GM12878 (cell line): ENCODE measurements around the gene ATP10D.

ENCODE experiments used
- CBX3 ChIP-seq: fragments of 200-600 bp; sonication (generic); IDR thresholded peaks from 2 replicates; pipeline ENCODE4 v1.6.1; 2016; ENCODE audit warnings: low read depth, borderline replicate concordance
- GATAD2B ChIP-seq: fragments of 450-650 bp; conservative IDR thresholded peaks from 2 replicates; pipeline ENCODE4 v1.6.1; 2017; ENCODE audit warnings: low read depth, mild to moderate bottlenecking, moderate library complexity
- MYC ChIP-seq: IDR thresholded peaks from 2 replicates; pipeline ENCODE4 v1.6.1; 2011; ENCODE audit warnings: mild to moderate bottlenecking, low read length, moderate library complexity, inconsistent platforms; ENCODE audit not compliant: insufficient read depth, insufficient replicate concordance, insufficient read length, severe bottlenecking
- POLR2A ChIP-seq: IDR thresholded peaks from 2 replicates; pipeline ENCODE4 v1.6.1; 2011; ENCODE audit warnings: low read depth, mild to moderate bottlenecking, low read length
- POLR2AphosphoS5 ChIP-seq: IDR thresholded peaks from 2 replicates; pipeline ENCODE4 v1.6.1; 2011; ENCODE audit warnings: mild to moderate bottlenecking, low read length, inconsistent platforms
- SUZ12 ChIP-seq: fragments of 200-600 bp; sonication (generic); IDR thresholded peaks from one replicate; pipeline ENCODE4 v1.6.1; 2018; ENCODE audit warnings: antibody characterized with exemption, mild to moderate bottlenecking; ENCODE audit not compliant: unreplicated experiment
- TF ChIP-seq, protein P1 (sequence below), 3 experiments: IDR thresholded peaks in 2 of 3; conservative IDR thresholded peaks in 1 of 3; 2 replicates each; pipeline ENCODE4 v1.5.1; 2011; ENCODE audit warnings: low read depth in 3 of 3, low read length in 3 of 3, mild to moderate bottlenecking in 3 of 3, control low read depth in 2 of 3, moderate library complexity in 2 of 3, inconsistent platforms in 1 of 3, mixed read lengths in 1 of 3; ENCODE audit not compliant: control insufficient read depth in 2 of 3, insufficient read depth in 1 of 3; ENCODE audit errors: extremely low read depth in 1 of 3

- no peak for TF ChIP-seq CBX3
- TF ChIP-seq POLR2A: no peak
- no peak for TF ChIP-seq MYC
- TF ChIP-seq, protein P1, sequence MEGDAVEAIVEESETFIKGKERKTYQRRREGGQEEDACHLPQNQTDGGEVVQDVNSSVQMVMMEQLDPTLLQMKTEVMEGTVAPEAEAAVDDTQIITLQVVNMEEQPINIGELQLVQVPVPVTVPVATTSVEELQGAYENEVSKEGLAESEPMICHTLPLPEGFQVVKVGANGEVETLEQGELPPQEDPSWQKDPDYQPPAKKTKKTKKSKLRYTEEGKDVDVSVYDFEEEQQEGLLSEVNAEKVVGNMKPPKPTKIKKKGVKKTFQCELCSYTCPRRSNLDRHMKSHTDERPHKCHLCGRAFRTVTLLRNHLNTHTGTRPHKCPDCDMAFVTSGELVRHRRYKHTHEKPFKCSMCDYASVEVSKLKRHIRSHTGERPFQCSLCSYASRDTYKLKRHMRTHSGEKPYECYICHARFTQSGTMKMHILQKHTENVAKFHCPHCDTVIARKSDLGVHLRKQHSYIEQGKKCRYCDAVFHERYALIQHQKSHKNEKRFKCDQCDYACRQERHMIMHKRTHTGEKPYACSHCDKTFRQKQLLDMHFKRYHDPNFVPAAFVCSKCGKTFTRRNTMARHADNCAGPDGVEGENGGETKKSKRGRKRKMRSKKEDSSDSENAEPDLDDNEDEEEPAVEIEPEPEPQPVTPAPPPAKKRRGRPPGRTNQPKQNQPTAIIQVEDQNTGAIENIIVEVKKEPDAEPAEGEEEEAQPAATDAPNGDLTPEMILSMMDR (IDR thresholded peaks at IDR 0.05 in 2 of 3, conservative IDR thresholded peaks at IDR 0.05 in 1 of 3; ENCODE audit: control insufficient read depth in 2 of 3, extremely low read depth in 1 of 3, insufficient read depth in 1 of 3, low read depth in 3 of 3, low read length in 3 of 3): no peak
- TF ChIP-seq SUZ12: no peak
- TF ChIP-seq GATAD2B: no peak
- TF ChIP-seq POLR2AphosphoS5: no peak
Observed at GRCh38 chr4:47567511-47567910, 82.4 kb downstream of the ATP10D start.
